H1 (cell line): ENCODE results near the gene RPL23. TPM values are rescaled to one million over a fixed set of nuclear protein-coding genes. Genes with fewer than 3 reads are reported as not detected.

Source experiments
- CTCF ChIA-PET: fragments of 300-600 bp; sonication (Branson Sonifier 250); formaldehyde crosslinking; loops from one replicate; lab custom pipeline; 2021; ENCODE audit not compliant: partially characterized antibody; lab: Charles Lee
- POLR2A ChIA-PET: fragments of 300-600 bp; sonication (Branson Sonifier 250); formaldehyde crosslinking; loops from one replicate; lab custom pipeline; 2021; ENCODE audit warnings: inconsistent platforms; ENCODE audit not compliant: partially characterized antibody; lab: Charles Lee
- DNase-seq, 2 experiments: peaks; one replicate each; pipeline versions ENCODE4 v3.0.0 to v3.0.0-alpha.2; 2010 to 2022; ENCODE audit warnings: low spot score in 2 of 2, low read depth in 1 of 2, mixed read lengths in 1 of 2
- FAIRE-seq: peaks from 2 replicates; lab custom pipeline; 2011; peaks lifted over from hg19 to GRCh38; lab: Jason Lieb, UNC
- H2AFZ ChIP-seq: 2 replicates; pipeline ENCODE4 v1.8.1; 2012; ENCODE audit warnings: low read length, inconsistent platforms
- H2AK5ac ChIP-seq: 2 replicates; pipeline ENCODE4 v1.6.1; 2013; ENCODE audit warnings: low read depth, low read length
- H2BK120ac ChIP-seq: replicated peaks from 2 replicates; pipeline ENCODE3; 2013; ENCODE audit warnings: low read depth, low read length, inconsistent platforms
- H2BK12ac ChIP-seq: 2 replicates; pipeline ENCODE4 v1.6.1; 2013; ENCODE audit warnings: low read depth, low read length
- H2BK15ac ChIP-seq: 2 replicates; pipeline ENCODE4 v1.6.1; 2013; ENCODE audit warnings: low read length
- H2BK20ac ChIP-seq: 2 replicates; pipeline ENCODE4 v1.6.1; 2013; ENCODE audit warnings: low read length
- H2BK5ac ChIP-seq: 2 replicates; pipeline ENCODE4 v1.6.1; 2013; ENCODE audit warnings: low read depth, low read length
- H3K14ac ChIP-seq: 2 replicates; pipeline ENCODE4 v1.6.1; 2013; ENCODE audit warnings: inconsistent platforms; ENCODE audit not compliant: insufficient read length
- H3K18ac ChIP-seq: 2 replicates; pipeline ENCODE4 v1.6.1; 2013; ENCODE audit warnings: low read length; ENCODE audit errors: extremely low read depth
- H3K23ac ChIP-seq: 2 replicates; pipeline ENCODE4 v1.6.1; 2013; ENCODE audit warnings: inconsistent platforms; ENCODE audit not compliant: insufficient read length
- H3K23me2 ChIP-seq: 2 replicates; pipeline ENCODE4 v1.6.1; 2013; ENCODE audit warnings: low read depth, low read length
- H3K27ac ChIP-seq: 2 replicates; pipeline ENCODE4 v1.6.1; 2011; ENCODE audit warnings: low read depth, low read length, inconsistent platforms
- H3K27me3 ChIP-seq, 4 experiments: replicated peaks in 1 of 4; 1 replicate in 1 of 4; 2 replicates in 3 of 4; pipeline versions ENCODE4 v1.6.1 to v1.8.1; 2011 to 2013; ENCODE audit warnings: low read length in 3 of 4, mild to moderate bottlenecking in 3 of 4, inconsistent platforms in 2 of 4, mixed read lengths in 2 of 4, moderate library complexity in 1 of 4; ENCODE audit not compliant: control insufficient read depth in 3 of 4, insufficient read depth in 3 of 4; ENCODE audit errors: extremely low read depth in 1 of 4
- H3K36me3 ChIP-seq, 4 experiments: 2 replicates each; pipeline versions ENCODE4 v1.6.1 to v1.8.1; 2011 to 2013; ENCODE audit warnings: mild to moderate bottlenecking in 4 of 4, low read length in 3 of 4, moderate library complexity in 2 of 4, control low read depth in 1 of 4, inconsistent platforms in 1 of 4; ENCODE audit not compliant: insufficient read depth in 4 of 4, control insufficient read depth in 2 of 4
- H3K4ac ChIP-seq: replicated peaks from 2 replicates; pipeline ENCODE3; 2013; ENCODE audit warnings: low read length, low read depth, mixed read lengths, inconsistent platforms; ENCODE audit not compliant: insufficient read length
- H3K4me1 ChIP-seq, 4 experiments: replicated peaks in 1 of 4; 1 replicate in 1 of 4; 2 replicates in 3 of 4; pipeline versions ENCODE4 v1.6.1 to v1.8.1; 2011 to 2013; ENCODE audit warnings: low read length in 3 of 4, inconsistent platforms in 2 of 4, mixed read lengths in 1 of 4; ENCODE audit not compliant: insufficient read depth in 4 of 4, control insufficient read depth in 3 of 4
- H3K4me2 ChIP-seq, 2 experiments: 2 replicates each; pipeline versions ENCODE4 v1.6.1 to v1.8.1; 2011 to 2013; ENCODE audit warnings: low read depth in 2 of 2, low read length in 2 of 2, control low read depth in 1 of 2, inconsistent platforms in 1 of 2, mild to moderate bottlenecking in 1 of 2; ENCODE audit not compliant: insufficient read depth in 1 of 2
- H3K4me3 ChIP-seq, 4 experiments: fragments of 200-600, 300-600 bp in 1 of 4; sonication (generic), shearing (Covaris generic), sonication (Bioruptor Twin) in 1 of 4; 2 replicates each; pipeline versions ENCODE4 v1.5.1 to v1.8.1; 2011 to 2016; ENCODE audit warnings: low read length in 4 of 4, low read depth in 3 of 4, control low read depth in 2 of 4, inconsistent platforms in 2 of 4, mild to moderate bottlenecking in 2 of 4, mixed read lengths in 1 of 4, moderate library complexity in 1 of 4; ENCODE audit not compliant: insufficient read depth in 2 of 4; ENCODE audit errors: extremely low read depth in 1 of 4
- H3K56ac ChIP-seq: replicated peaks from 2 replicates; pipeline ENCODE3; 2013; ENCODE audit warnings: low read depth, mild to moderate bottlenecking, mixed read lengths, low read length, inconsistent platforms; ENCODE audit not compliant: insufficient read length
- H3K79me1 ChIP-seq: 2 replicates; pipeline ENCODE4 v1.6.1; 2013; ENCODE audit warnings: low read depth, low read length, control low read depth
- H3K79me2 ChIP-seq, 2 experiments: 2 replicates each; pipeline versions ENCODE4 v1.6.1 to v1.8.1; 2012 to 2013; ENCODE audit warnings: low read length in 2 of 2, mild to moderate bottlenecking in 2 of 2, inconsistent platforms in 1 of 2; ENCODE audit not compliant: insufficient read depth in 2 of 2, control insufficient read depth in 1 of 2
- H3K9ac ChIP-seq, 4 experiments: replicated peaks in 1 of 4; 1 replicate in 1 of 4; 2 replicates in 3 of 4; pipeline versions ENCODE4 v1.6.1 to v1.8.1; 2011 to 2013; ENCODE audit warnings: low read depth in 3 of 4, low read length in 3 of 4, control low read depth in 2 of 4, mild to moderate bottlenecking in 2 of 4, moderate library complexity in 2 of 4, inconsistent platforms in 1 of 4; ENCODE audit errors: extremely low read depth in 1 of 4
- H3K9me3 ChIP-seq, 2 experiments: 2 replicates each; pipeline versions ENCODE4 v1.6.1 to v1.8.1; 2012 to 2013; ENCODE audit warnings: mild to moderate bottlenecking in 2 of 2, moderate library complexity in 2 of 2, control low read depth in 1 of 2, inconsistent platforms in 1 of 2, low read depth in 1 of 2, low read length in 1 of 2, mixed read lengths in 1 of 2; ENCODE audit not compliant: insufficient read depth in 2 of 2
- H4K20me1 ChIP-seq, 2 experiments: replicated peaks in 1 of 2; 2 replicates each; pipeline versions ENCODE3 to v1.8.1; 2011 to 2013; ENCODE audit warnings: inconsistent platforms in 2 of 2, low read length in 2 of 2, mild to moderate bottlenecking in 1 of 2; ENCODE audit not compliant: insufficient read depth in 2 of 2, control insufficient read depth in 1 of 2
- H4K5ac ChIP-seq: 2 replicates; pipeline ENCODE4 v1.6.1; 2013; ENCODE audit warnings: low read length, low read depth, mixed read lengths, inconsistent platforms; ENCODE audit not compliant: insufficient read length
- H4K8ac ChIP-seq: 2 replicates; pipeline ENCODE4 v1.8.0; 2013; ENCODE audit warnings: mild to moderate bottlenecking, moderate library complexity, low read length, inconsistent platforms; ENCODE audit not compliant: insufficient read depth; ENCODE audit errors: extremely low read depth
- H4K91ac ChIP-seq: replicated peaks from 2 replicates; pipeline ENCODE3; 2013; ENCODE audit warnings: low read length, mixed read lengths, inconsistent platforms; ENCODE audit not compliant: insufficient read length
- BRCA1 ChIP-seq: IDR thresholded peaks from 2 replicates; pipeline ENCODE4 v1.6.1; 2012; ENCODE audit warnings: low read depth, low read length, improper control_type of control experiment
- EP300 ChIP-seq, 2 experiments: IDR thresholded peaks; 1 replicate in 1 of 2; 2 replicates in 1 of 2; pipeline ENCODE4 v1.6.1; 2011 to 2012; ENCODE audit warnings: low read depth in 2 of 2, low read length in 2 of 2, mild to moderate bottlenecking in 2 of 2, borderline replicate concordance in 1 of 2, inconsistent platforms in 1 of 2, moderate library complexity in 1 of 2
- FOSL1 ChIP-seq: IDR thresholded peaks from 2 replicates; pipeline ENCODE4 v1.6.1; 2011; ENCODE audit warnings: mild to moderate bottlenecking, low read depth, low read length, moderate library complexity; ENCODE audit not compliant: insufficient read depth
- KDM1A ChIP-seq: fragments of 200-600, 300-600 bp; sonication (generic); IDR thresholded peaks from 2 replicates; pipeline ENCODE4 v1.7.1; 2016; ENCODE audit warnings: mild to moderate bottlenecking, low read length, borderline replicate concordance
- PHF8 ChIP-seq: fragments of 200-600 bp; sonication (generic); conservative IDR thresholded peaks from 2 replicates; pipeline ENCODE4 v1.7.1; 2012; ENCODE audit warnings: low read depth, mild to moderate bottlenecking, inconsistent platforms, low read length, moderate library complexity
- POLR2A ChIP-seq, 2 experiments: IDR thresholded peaks; 1 replicate in 1 of 2; 2 replicates in 1 of 2; pipeline ENCODE4 v1.6.1; 2011; ENCODE audit warnings: low read depth in 2 of 2, low read length in 2 of 2, mild to moderate bottlenecking in 2 of 2; ENCODE audit errors: control extremely low read depth in 1 of 2
- SIRT6 ChIP-seq: IDR thresholded peaks from one replicate; pipeline ENCODE4 v1.7.1; 2012; ENCODE audit warnings: low read length, inconsistent platforms
- SP1 ChIP-seq: IDR thresholded peaks from 2 replicates; pipeline ENCODE4 v1.6.1; 2011; ENCODE audit warnings: low read depth, low read length
- SP4 ChIP-seq: IDR thresholded peaks from 2 replicates; pipeline ENCODE4 v1.6.1; 2012; ENCODE audit warnings: low read length, inconsistent platforms
- TAF7 ChIP-seq: optimal IDR thresholded peaks from 2 replicates; pipeline ENCODE3; 2011; ENCODE audit warnings: low read depth, mild to moderate bottlenecking, inconsistent platforms, low read length, moderate library complexity, borderline replicate concordance
- TBP ChIP-seq: IDR thresholded peaks from 2 replicates; pipeline ENCODE4 v1.6.1; 2011; ENCODE audit warnings: low read depth, low read length, improper control_type of control experiment
- ZNF274 ChIP-seq: IDR thresholded peaks from 2 replicates; pipeline ENCODE4 v1.7.0; 2012; ENCODE audit warnings: low read length, borderline replicate concordance; ENCODE audit errors: extremely low read depth
- WGBS, 2 experiments: shearing (Covaris generic) in 1 of 2; methylation state at CpG; one replicate each; pipeline versions ENCODE4 v1.1.6 to v1.1.7; 2013 to 2015; ENCODE audit warnings: low lambda C conversion rate in 2 of 2, mixed read lengths in 2 of 2, inconsistent platforms in 1 of 2, low coverage in 1 of 2, missing lambda C conversion rate in 1 of 2; ENCODE audit not compliant: insufficient replicate concordance in 2 of 2, insufficient coverage in 1 of 2, insufficient read length in 1 of 2; ENCODE audit errors: extremely low coverage in 1 of 2, missing lambda C conversion rate in 1 of 2; 5-methylcytosine and 5-hydroxymethylcytosine counted together
- polyA plus RNA-seq, 7 experiments: library from polyadenylated mRNA; depleted of rRNA in 3 of 7; stranded (reverse) in 5 of 7; unstranded in 2 of 7; fragments of >200 nt in 5 of 7; fragments of 200-250 nt in 2 of 7; gene quantifications; 1 replicate in 5 of 7; 2 replicates in 1 of 7; 4 replicates in 1 of 7; pipeline versions ENCODE4 v1.2.1 to v1.2.3, GENCODE V29; 2011 to 2013; ENCODE audit warnings: missing spikeins in 2 of 7, mixed read lengths in 2 of 7
- total RNA-seq: library from RNA; stranded (reverse); fragmentation: NEBNext Ultra II Directional; extraction: Animal tissue kit (Norgen Biotek cat#: 25700); gene quantifications from 2 replicates; pipeline ENCODE4 v1.2.1, GENCODE V29; 2021

RPL23 gene
- total and polyA plus RNA-seq, 2 of the 8 experiments (the other 6 are each of a cell fraction or from before 2014, with no cell fraction given) = 2,148 to 2,502 TPM

- Histone ChIP-seq H3K4me3 (no peak overlapping the region), H3K4me1 (peaks cover 0 to 7% (median 3%) of the 10 kb centered on the region in 4 experiments; a peak in 5 of 7 replicates), H3K79me1 (peaks cover 3% of the 10 kb centered on the region), H3K56ac (no peak overlapping the region), H3K79me2 (peaks cover 0 to 17% of the 10 kb centered on the region in 2 experiments; a peak in 1 of 4 replicates), H3K4ac (no peak overlapping the region), H3K27me3 (no peaks in the 10 kb centered on the region), H4K20me1 (peaks cover 0 to 11% of the 10 kb centered on the region in 2 experiments), H2AFZ (no peak overlapping the region), H3K23ac (no peak overlapping the region), H4K91ac (no peak overlapping the region), H2BK20ac (no peak overlapping the region), H3K27ac (no peak overlapping the region), H3K4me2 (no peak overlapping the region), H3K18ac (no peak overlapping the region), H4K5ac (no peak overlapping the region), H2AK5ac (no peak overlapping the region), H2BK12ac (no peak overlapping the region), H3K36me3 (peaks cover 0 to 20% (median 12%) of the 10 kb centered on the region in 4 experiments; a peak in 7 of 8 replicates), H2BK5ac (no peak overlapping the region), H3K23me2 (no peaks in the 10 kb centered on the region), H3K14ac (no peak overlapping the region), H2BK15ac (no peak overlapping the region), H3K9ac (no peak overlapping the region), H3K9me3 (no peaks in the 10 kb centered on the region), H2BK120ac (no peak overlapping the region), H4K8ac (no peak overlapping the region)
- no peak for DNase-seq
- 98% methylated on average over 4 of the region's 4 CpGs; no CpG with 5 or more reads in 1 of the 2 experiments for WGBS, 2 experiments
- no peak for FAIRE-seq
- TF ChIP-seq ZNF274 (no peak), POLR2A (IDR thresholded peaks at IDR 0.05; ENCODE audit: control extremely low read depth in 1 of 2, low read depth in 2 of 2, low read length in 2 of 2) (no peak), SP1 (no peak), TAF7 (no peak), BRCA1 (no peak), SIRT6 (no peak), TBP (no peak), KDM1A (no peak), FOSL1 (no peak), EP300 (IDR thresholded peaks at IDR 0.05; ENCODE audit: borderline replicate concordance in 1 of 2, low read depth in 2 of 2, low read length in 2 of 2) (no peak), PHF8 (no peak), SP4 (no peak)
- ChIA-PET CTCF (interaction anchor here (0.6 to 1.0 kb wide), 2 partner anchors 130 to 270 kb away, joined by 3 to 4 read pairs; no protein-coding TSS in a partner anchor), POLR2A (interaction anchor here (1.0 kb wide), 1 partner anchor 11 kb away, joined by 4 read pairs; no protein-coding TSS in a partner anchor)
Measured at GRCh38 chr17:38892083-38892482, 38.6 kb upstream of the RPL23 start.
